CD4-positive, CD25-positive, alpha-beta regulatory T cell (primary cell): ENCODE measurements around the gene SBF1. TPM values are rescaled to one million over a fixed set of nuclear protein-coding genes. Genes with fewer than 3 reads are reported as not detected.

Source experiments
- ATAC-seq, 2 donors: fragments of 150-1000 bp; cut with Tn5 transposase; one replicate each; pipeline ENCODE4 v1.10.0; 2021; ENCODE audit warnings: low read depth in 2 of 2, moderate number of reproducible peaks in 2 of 2, moderate library complexity in 1 of 2
- DNase-seq, 3 donors: peaks; one replicate each; pipeline versions ENCODE4 v3.0.0 to v3.0.0-alpha.2; 2012 to 2022; ENCODE audit warnings: mixed read lengths in 1 of 3
- H3K27ac ChIP-seq: one replicate; pipeline ENCODE4 v1.7.0; 2013; ENCODE audit warnings: mild to moderate bottlenecking, low read length; ENCODE audit not compliant: insufficient read depth, poor library complexity, severe bottlenecking
- H3K27me3 ChIP-seq: one replicate; pipeline ENCODE4 v1.7.0; 2013; ENCODE audit warnings: low read length; ENCODE audit not compliant: control insufficient read depth, insufficient read depth
- H3K36me3 ChIP-seq: one replicate; pipeline ENCODE4 v1.7.0; 2013; ENCODE audit warnings: mild to moderate bottlenecking, low read length, moderate library complexity; ENCODE audit not compliant: control insufficient read depth, insufficient read depth
- H3K4me1 ChIP-seq: 2 replicates; pipeline ENCODE4 v1.7.0; 2013; ENCODE audit warnings: mild to moderate bottlenecking, low read length; ENCODE audit not compliant: insufficient read depth, control insufficient read depth, poor library complexity, severe bottlenecking
- H3K4me3 ChIP-seq: one replicate; pipeline ENCODE4 v1.7.0; 2013; ENCODE audit warnings: low read depth, mild to moderate bottlenecking, low read length, moderate library complexity
- H3K9me3 ChIP-seq, 2 experiments: 1 replicate in 1 of 2; 2 replicates in 1 of 2; pipeline ENCODE4 v1.7.0; 2013; ENCODE audit warnings: low read length in 2 of 2, mild to moderate bottlenecking in 1 of 2, moderate library complexity in 1 of 2; ENCODE audit not compliant: control insufficient read depth in 2 of 2
- H3K27ac Mint-ChIP-seq, 3 donors: one replicate each; pipeline ENCODE4 v1.8.0; 2020 to 2022; ENCODE audit warnings: mild to moderate bottlenecking in 3 of 3, mixed read lengths in 3 of 3, moderate library complexity in 2 of 3
- H3K27me3 Mint-ChIP-seq: one replicate; pipeline ENCODE4 v1.8.0; 2022; ENCODE audit warnings: mild to moderate bottlenecking, mixed read lengths
- H3K36me3 Mint-ChIP-seq: one replicate; pipeline ENCODE4 v1.8.0; 2020; ENCODE audit warnings: mixed read lengths
- H3K4me1 Mint-ChIP-seq, 4 donors: one replicate each; pipeline ENCODE4 v1.8.0; 2020 to 2022; ENCODE audit warnings: mixed read lengths in 4 of 4, mild to moderate bottlenecking in 1 of 4
- H3K4me3 Mint-ChIP-seq, 4 donors: one replicate each; pipeline ENCODE4 v1.8.0; 2020 to 2022; ENCODE audit warnings: mild to moderate bottlenecking in 4 of 4, mixed read lengths in 4 of 4, moderate library complexity in 3 of 4
- H3K9me3 Mint-ChIP-seq, 7 donors: one replicate each; pipeline ENCODE4 v1.8.0; 2020 to 2022; ENCODE audit warnings: mixed read lengths in 7 of 7, mild to moderate bottlenecking in 3 of 7, moderate library complexity in 2 of 7
- polyA plus RNA-seq, 4 donors: library from polyadenylated mRNA; unstranded; fragments of 300-500 nt; fragmentation: Illumina TruSeq; gene quantifications; one replicate each; pipeline ENCODE4 v1.2.3, GENCODE V29; 2021
- total RNA-seq: library from RNA; stranded (reverse); gene quantifications from one replicate; pipeline ENCODE4 v1.2.3, GENCODE V29; 2022

The SBF1 gene
- total and polyA plus RNA-seq, 5 donors from 2014 or later, result 16.2 to 220 (median 18.0) TPM

DNA sequence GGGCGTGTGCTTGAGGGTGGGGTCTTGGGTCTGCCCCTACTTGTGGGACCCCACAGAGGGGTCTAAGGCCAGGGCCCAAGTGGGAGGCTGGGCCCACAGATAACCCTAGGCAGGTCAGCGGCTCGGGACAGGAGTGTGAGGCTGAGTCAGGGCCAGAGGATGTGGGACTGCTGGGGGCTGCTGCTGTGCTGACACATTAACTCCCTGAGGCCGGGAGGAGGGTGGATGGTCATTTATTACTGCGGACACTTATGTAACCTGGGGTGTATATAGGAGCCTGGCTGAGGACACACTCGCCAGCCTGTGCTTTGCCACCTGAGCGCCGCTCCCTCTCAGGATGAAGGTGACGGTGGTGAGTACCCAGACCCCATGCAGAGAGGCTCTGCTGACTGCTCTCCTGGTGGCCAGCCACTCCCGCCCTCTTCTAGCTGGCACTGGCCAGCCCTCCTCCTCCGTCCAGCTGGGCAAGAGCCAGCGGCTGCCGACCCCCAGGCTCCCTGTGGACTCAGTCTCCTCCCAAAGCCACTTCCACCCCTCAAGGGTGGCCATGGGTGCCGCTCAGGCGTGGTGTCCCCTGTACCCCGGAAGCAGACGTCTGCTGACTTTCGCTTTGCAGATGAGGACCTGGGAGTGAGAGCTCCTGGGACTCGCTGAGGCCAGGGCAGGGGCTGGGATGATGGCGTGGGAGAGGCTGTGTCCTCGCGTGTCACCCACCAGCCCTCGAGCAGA, 11.9 kb upstream of the SBF1 start, which contains the start of gene MIOX:
Gene MIOX (plus strand): TSS at position 299 of the 729 bp plus-strand sequence. CDS start 39 bp downstream, at position 338.
- peaks cover 17% of the 10 kb centered on the region for H3K4me1 ChIP-seq
- ATAC-seq, result no peak
- H3K4me3 ChIP-seq, result no peak within 1 kb of the TSS
- Mint-ChIP-seq H3K4me1 (peaks cover 0 to 11% (median 6%) of the 10 kb centered on the region in 4 donors), H3K36me3 (no peaks in the 10 kb centered on the region), H3K27me3 (peaks cover 10% of the 10 kb centered on the region), H3K27ac (no peak within 1 kb of the TSS), H3K4me3 (peak within 1 kb of the TSS in 2 of 4 donors; percentile 21 to 58), H3K9me3 (no peaks in the 10 kb centered on the region)
- no peaks in the 10 kb centered on the region for H3K9me3 ChIP-seq
- no peak for DNase-seq
- no peak within 1 kb of the TSS for H3K27ac ChIP-seq
- no peaks in the 10 kb centered on the region for H3K27me3 ChIP-seq
- H3K36me3 ChIP-seq, result no peaks in the 10 kb centered on the region

DNA sequence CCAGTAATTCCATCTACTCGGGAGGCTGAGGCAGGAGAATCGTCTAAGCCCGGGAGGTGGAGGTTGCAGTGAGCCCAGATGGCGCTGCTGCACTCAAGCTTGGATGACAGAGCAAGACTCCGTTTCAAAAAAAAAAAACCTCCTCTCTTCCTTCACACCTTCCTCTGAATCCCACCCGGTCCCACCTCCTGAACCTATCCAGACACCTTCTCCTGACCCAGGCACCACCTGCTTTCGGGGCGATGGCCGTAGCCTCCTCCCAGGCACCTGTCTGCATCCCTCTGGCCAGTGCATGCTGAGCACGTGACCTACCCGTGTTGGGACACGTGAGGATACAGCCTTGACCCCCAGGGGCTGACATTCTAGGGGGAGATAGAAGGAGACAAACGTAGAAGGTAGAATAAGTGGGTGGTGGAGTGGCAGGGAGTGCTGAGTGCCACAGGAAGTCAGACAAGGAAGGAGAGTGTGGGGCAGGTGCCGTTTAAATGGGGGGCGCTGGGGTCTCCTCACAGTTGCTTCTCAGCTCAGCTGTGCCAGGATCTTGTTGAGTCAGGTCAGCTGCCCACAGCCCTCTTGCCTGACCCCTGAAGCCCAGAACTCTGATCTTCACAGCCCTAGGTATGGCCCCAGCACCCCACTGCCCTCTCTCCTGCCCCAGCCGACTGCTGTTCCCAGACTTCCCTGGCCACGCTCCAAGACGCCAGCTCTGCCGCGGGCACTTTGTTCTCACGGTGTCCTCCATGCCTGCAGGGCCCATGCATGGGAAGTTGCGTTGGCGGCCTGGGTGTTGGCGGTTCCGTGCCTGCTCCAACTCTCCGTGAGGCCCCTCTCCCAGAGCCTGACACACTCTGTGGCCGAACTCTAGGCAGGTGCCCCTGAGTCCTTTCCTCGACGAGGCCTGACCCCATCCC, 10.6 kb upstream of the SBF1 start:
- H3K9me3 Mint-ChIP-seq, result no peaks in the 10 kb centered on the region
- Histone ChIP-seq H3K4me3 (no peak overlapping the region), H3K9me3 (no peaks in the 10 kb centered on the region), H3K27ac (no peak overlapping the region), H3K27me3 (no peaks in the 10 kb centered on the region), H3K4me1 (peaks cover 19% of the 10 kb centered on the region), H3K36me3 (no peaks in the 10 kb centered on the region)
- DNase-seq, result no peak
- no peaks in the 10 kb centered on the region for H3K36me3 Mint-ChIP-seq
- H3K4me3 Mint-ChIP-seq, result peak overlapping the region in 2 of 4 donors; percentile 58 to 63
- H3K27me3 Mint-ChIP-seq, result peaks cover 14% of the 10 kb centered on the region
- ATAC-seq, result no peak
- H3K27ac Mint-ChIP-seq, result no peak overlapping the region
- peaks cover 0 to 4% (median under 1%) of the 10 kb centered on the region in 4 donors for H3K4me1 Mint-ChIP-seq

DNA sequence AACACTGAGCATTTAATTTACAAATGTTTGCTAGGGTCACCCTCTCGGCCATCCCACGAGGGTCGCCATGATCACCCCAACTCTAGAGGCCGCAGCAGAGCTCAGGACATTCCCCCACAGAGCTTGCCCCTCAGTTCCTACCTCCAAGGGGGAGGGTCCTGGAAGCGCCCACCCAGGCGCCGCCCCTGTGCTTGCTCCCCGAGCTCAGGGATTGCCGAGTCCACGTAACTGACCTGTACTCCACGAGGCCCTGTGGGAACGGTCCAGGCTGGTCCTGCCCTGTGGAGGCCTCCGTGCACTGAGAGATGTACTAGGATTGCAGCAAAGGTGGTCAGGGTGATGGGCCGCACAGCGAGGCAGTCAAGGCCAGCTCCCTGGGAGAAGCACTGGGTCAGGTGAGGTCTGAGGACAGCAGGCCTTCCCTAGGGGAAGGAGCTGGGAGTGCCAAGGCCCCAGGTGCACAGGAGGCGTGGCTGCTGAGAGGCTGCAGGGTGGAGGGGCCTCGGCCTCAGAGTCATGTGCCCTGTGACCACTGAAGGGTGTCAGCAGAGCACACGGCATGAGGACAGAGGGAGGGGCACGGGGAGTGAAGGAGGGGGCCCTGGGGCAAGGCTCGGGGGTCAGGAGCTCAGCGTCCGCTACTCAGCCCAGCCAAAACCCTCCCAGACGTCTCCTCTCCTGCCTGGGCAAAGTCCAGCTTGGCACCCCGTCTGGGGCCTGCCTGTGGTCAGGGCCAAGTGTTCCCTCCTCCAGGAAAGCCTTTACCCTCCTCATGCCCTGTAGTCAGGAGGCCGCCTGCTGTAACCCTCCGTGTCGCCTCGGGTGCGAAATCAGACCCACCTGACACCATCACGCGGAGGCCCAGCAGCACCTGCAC, 9.4 kb upstream of the SBF1 start:
- H3K27ac ChIP-seq, result no peak overlapping the region
- Mint-ChIP-seq H3K4me3 (peak overlapping the region in 1 of 4 donors; percentile 5), H3K27ac (no peak overlapping the region), H3K27me3 (peaks cover 24% of the 10 kb centered on the region), H3K36me3 (no peaks in the 10 kb centered on the region), H3K4me1 (peaks cover 0 to 13% (median 4%) of the 10 kb centered on the region in 4 donors), H3K9me3 (no peaks in the 10 kb centered on the region)
- H3K4me3 ChIP-seq, result no peak overlapping the region
- H3K36me3 ChIP-seq, result no peaks in the 10 kb centered on the region
- H3K9me3 ChIP-seq, result no peaks in the 10 kb centered on the region
- ATAC-seq, result no peak
- DNase-seq, result no peak
- no peaks in the 10 kb centered on the region for H3K27me3 ChIP-seq
- peaks cover 19% of the 10 kb centered on the region for H3K4me1 ChIP-seq

DNA sequence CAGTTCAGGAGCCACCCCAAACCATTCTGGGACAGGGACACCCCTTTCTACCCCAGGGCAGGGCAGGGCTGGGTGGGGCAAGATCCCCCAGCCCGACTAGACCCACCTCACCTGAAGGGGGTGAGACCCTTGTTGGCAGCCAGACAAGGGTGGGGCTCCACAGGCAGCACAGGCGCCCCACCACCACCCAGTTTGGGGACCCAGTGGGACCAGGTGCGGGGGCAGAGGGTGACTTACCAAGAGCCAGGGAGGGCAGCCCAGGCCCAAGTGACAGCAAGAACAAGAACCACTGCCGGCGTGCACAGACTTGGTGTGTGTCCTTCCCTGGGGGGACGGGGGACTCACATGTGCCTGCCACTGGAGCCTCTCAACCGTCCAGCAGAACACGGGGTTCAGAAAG, 8.7 kb upstream of the SBF1 start:
- Mint-ChIP-seq H3K36me3 (no peaks in the 10 kb centered on the region), H3K9me3 (no peaks in the 10 kb centered on the region)

DNA sequence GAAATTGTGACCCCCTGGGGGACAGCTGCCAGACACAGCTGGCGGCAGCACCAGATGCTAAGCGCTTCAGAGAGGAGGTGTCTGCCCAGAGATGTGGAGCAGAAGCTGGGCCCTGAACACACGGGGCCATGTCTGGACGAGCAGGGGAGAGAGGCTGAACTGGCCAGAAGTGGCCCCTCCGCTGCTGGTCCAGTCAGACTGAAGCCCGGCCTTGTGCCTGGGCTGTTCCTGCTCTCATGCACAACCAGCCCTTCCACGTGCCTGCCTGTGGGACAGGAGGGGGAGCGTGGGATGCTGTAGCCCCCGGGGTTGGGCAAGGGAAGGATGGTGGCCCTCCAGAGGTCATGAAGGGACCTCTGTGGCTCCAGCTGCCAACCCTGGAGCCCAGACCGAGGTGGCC, 8.3 kb upstream of the SBF1 start:
- Histone ChIP-seq H3K27ac (no peak overlapping the region), H3K36me3 (no peaks in the 10 kb centered on the region), H3K9me3 (no peaks in the 10 kb centered on the region), H3K27me3 (no peaks in the 10 kb centered on the region), H3K4me3 (no peak overlapping the region), H3K4me1 (peaks cover 19% of the 10 kb centered on the region)
- Mint-ChIP-seq H3K4me1 (peaks cover 0 to 13% (median 4%) of the 10 kb centered on the region in 4 donors), H3K36me3 (no peaks in the 10 kb centered on the region), H3K4me3 (peak overlapping the region in 2 of 4 donors; percentile 46 to 60), H3K27ac (no peak overlapping the region), H3K27me3 (peaks cover 31% of the 10 kb centered on the region), H3K9me3 (no peaks in the 10 kb centered on the region)
- DNase-seq, result no peak
- no peak for ATAC-seq

More for the DNA sequence above, 8.7 kb upstream of the SBF1 start:
- ATAC-seq (no peak), DNase-seq (no peak)
- Mint-ChIP-seq H3K27me3 (peaks cover 29% of the 10 kb centered on the region), H3K4me3 (peak overlapping the region in 1 of 4 donors; percentile 5), H3K27ac (no peak overlapping the region), H3K4me1 (peaks cover 0 to 13% (median 4%) of the 10 kb centered on the region in 4 donors)
- no peaks in the 10 kb centered on the region for H3K27me3 ChIP-seq
- no peak overlapping the region for H3K27ac ChIP-seq
- H3K4me1 ChIP-seq, result peaks cover 19% of the 10 kb centered on the region
- H3K9me3 ChIP-seq, result no peaks in the 10 kb centered on the region
- no peaks in the 10 kb centered on the region for H3K36me3 ChIP-seq
- H3K4me3 ChIP-seq, result no peak overlapping the region

DNA sequence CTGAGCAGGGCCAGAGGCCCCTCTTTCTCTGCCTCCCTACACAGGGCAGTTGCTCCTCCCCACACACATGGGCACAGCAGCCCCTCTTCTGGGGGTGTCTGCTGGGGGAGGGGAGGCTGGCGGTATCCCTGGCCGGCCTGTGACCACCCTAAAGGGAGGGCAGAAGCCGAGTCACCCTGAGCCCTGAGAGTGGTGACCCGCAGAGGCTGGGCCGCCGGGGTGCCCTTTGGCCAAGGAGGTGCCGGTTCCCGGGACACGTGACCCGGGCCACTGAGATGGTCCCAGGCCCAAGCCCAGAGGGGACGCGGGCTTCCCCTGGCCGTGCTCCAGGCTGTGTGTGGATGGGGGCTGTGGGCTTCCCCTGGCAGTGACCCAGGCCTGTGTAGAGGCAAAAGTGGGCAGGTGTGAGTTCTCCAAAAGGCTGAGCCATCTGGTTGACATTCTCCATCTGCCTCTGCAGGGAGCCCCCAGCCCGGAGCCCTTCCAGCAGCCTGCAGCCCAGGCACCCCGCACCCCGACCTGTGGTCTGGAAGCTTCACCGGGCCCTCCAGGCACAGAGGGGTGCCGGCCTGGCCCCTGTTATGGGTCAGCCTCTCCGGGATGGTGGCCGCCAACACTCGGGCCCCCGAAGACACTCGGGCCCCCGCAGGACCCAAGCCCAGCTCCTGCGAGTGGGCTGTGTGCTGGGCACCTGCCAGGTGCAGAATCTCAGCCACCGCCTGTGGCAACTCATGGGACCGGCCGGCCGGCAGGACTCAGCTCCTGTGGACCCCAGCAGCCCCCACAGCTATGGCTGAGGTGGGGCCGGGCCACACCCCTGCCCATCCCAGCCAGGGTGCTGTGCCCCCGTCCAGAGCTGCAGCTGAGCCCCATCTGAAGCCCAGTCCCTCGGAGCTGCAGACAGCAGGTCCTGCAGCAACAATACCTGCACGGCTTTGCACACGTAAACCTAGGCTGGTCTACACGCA, 7.6 kb upstream of the SBF1 start:
- DNase-seq, result no peak
- Histone ChIP-seq H3K4me1 (peaks cover 19% of the 10 kb centered on the region), H3K27me3 (no peaks in the 10 kb centered on the region), H3K27ac (no peak overlapping the region), H3K36me3 (no peaks in the 10 kb centered on the region), H3K4me3 (no peak overlapping the region), H3K9me3 (no peaks in the 10 kb centered on the region)
- Mint-ChIP-seq H3K36me3 (no peaks in the 10 kb centered on the region), H3K4me3 (peak overlapping the region in 3 of 4 donors; percentile 71 to 80 (median 78)), H3K4me1 (peaks cover 0 to 13% (median 4%) of the 10 kb centered on the region in 4 donors), H3K27ac (no peak overlapping the region), H3K9me3 (no peaks in the 10 kb centered on the region), H3K27me3 (peaks cover 31% of the 10 kb centered on the region)
- no peak for ATAC-seq
